ENCODE results near the gene GSTA4. TPM values are rescaled to one million over a fixed set of nuclear protein-coding genes. Genes with fewer than 3 reads are reported as not detected.

GSTA4 gene, protein sequence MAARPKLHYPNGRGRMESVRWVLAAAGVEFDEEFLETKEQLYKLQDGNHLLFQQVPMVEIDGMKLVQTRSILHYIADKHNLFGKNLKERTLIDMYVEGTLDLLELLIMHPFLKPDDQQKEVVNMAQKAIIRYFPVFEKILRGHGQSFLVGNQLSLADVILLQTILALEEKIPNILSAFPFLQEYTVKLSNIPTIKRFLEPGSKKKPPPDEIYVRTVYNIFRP
- total RNA-seq: 11.9 and 20.9 TPM in 2 replicates

DNA sequence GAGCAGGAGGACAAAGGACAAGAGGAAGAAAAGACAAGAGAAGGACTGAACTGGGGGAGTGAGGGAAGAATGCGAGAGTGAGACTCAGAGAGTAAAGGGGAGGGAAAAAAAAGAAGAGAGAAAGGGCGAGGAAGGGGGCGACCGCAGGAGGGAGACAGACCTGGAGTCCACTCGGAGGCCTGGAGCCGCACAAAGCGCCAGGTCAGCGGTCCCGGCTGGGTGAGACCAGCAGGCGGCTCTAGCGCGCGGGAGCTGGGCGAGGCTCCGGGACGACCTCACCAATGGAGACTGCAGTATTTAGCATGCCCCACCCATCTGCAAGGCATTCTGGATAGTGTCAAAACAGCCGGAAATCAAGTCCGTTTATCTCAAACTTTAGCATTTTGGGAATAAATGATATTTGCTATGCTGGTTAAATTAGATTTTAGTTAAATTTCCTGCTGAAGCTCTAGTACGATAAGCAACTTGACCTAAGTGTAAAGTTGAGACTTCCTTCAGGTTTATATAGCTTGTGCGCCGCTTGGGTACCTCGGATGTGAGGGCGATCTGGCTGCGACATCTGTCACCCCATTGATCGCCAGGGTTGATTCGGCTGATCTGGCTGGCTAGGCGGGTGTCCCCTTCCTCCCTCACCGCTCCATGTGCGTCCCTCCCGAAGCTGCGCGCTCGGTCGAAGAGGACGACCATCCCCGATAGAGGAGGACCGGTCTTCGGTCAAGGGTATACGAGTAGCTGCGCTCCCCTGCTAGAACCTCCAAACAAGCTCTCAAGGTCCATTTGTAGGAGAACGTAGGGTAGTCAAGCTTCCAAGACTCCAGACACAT lies at the start of gene GSTA4:
TSS of gene GSTA4 (minus strand) at position 196 of the 824 bp plus-strand sequence. CDS start 1,041 bp downstream, outside the sequence.

Other genes starting within 250 kb of the GSTA4 start
- gene GSTA2, start 231.8 kb downstream of the GSTA4 start, total RNA-seq: not detected in 2 replicates
- gene GSTA1, start 191.5 kb downstream of the GSTA4 start, total RNA-seq: not detected in 2 replicates
- gene GSTA5, start 154.5 kb downstream of the GSTA4 start, total RNA-seq: not detected in 2 replicates
- not detected in 2 replicates for gene GSTA3, start 85.6 kb downstream of the GSTA4 start, total RNA-seq
- 3.9 and 5.0 TPM in 2 replicates for gene CILK1, start 66.5 kb upstream of the GSTA4 start, total RNA-seq
- 21.5 and 25.7 TPM in 2 replicates for gene FBXO9, start 70.1 kb upstream of the GSTA4 start, total RNA-seq
- gene GCM1, start 153.6 kb upstream of the GSTA4 start, total RNA-seq: under 0.01 TPM in 1 of 2 replicates, not detected in the other